Skeletal muscle cell (primary cell): ENCODE results near the gene PTK6.
"Not testable (repeated sequence)": the region's sequence is repeated elsewhere in the genome, so short reads cannot be mapped to it uniquely, and the experiment has no call there.

ENCODE experiments used
- DNase-seq: peaks from one replicate; pipeline ENCODE4 v3.0.0-alpha.2; 2010; ENCODE audit warnings: low read depth
- H3K4me3 ChIP-seq: 2 replicates; pipeline ENCODE4 v1.5.1; 2011; ENCODE audit warnings: low read depth, mild to moderate bottlenecking, control low read depth, low read length, moderate library complexity

The PTK6 gene

GRCh38 chr20:63559485-63560332, 22.5 kb upstream of the PTK6 start:
- not testable (repeated sequence) for DNase-seq

GRCh38 chr20:63558804-63559484, 21.8 kb upstream of the PTK6 start:
- DNase-seq, result no peak
- no peak overlapping the region for H3K4me3 ChIP-seq

More at GRCh38 chr20:63559485-63560332, 22.5 kb upstream of the PTK6 start:
- H3K4me3 ChIP-seq, result not testable (repeated sequence)

GRCh38 chr20:63557481-63557891, 20.3 kb upstream of the PTK6 start:
- no peak for DNase-seq
- no peak overlapping the region for H3K4me3 ChIP-seq

- no peak overlapping the region for H3K4me3 ChIP-seq
- DNase-seq, result no peak
Measured at GRCh38 chr20:63556873-63557478, 19.8 kb upstream of the PTK6 start.

GRCh38 chr20:63555661-63556381, 18.6 kb upstream of the PTK6 start:
- no peak for DNase-seq
- no peak overlapping the region for H3K4me3 ChIP-seq

GRCh38 chr20:63554361-63555278, 17.4 kb upstream of the PTK6 start:
- DNase-seq, result no peak
- peak overlapping the region; percentile 69 for H3K4me3 ChIP-seq

- H3K4me3 ChIP-seq, result peak within 1 kb of the TSS; percentile 69
- DNase-seq, result no peak
Measured at GRCh38 chr20:63553933-63554290, 16.7 kb upstream of the PTK6 start, which contains the start of gene FNDC11. Gene FNDC11, plus strand, starts transcription at chr20:63554159. Its CDS starts 1,505 bp downstream, at chr20:63555664.

GRCh38 chr20:63553251-63553932, 16.2 kb upstream of the PTK6 start:
- DNase-seq, result peak; percentile 39
- H3K4me3 ChIP-seq, result peak overlapping the region; percentile 69

GRCh38 chr20:63552481-63553249, 15.5 kb upstream of the PTK6 start:
- no peak for DNase-seq
- no peak overlapping the region for H3K4me3 ChIP-seq

- DNase-seq, result no peak
- H3K4me3 ChIP-seq, result no peak overlapping the region
Measured at GRCh38 chr20:63551068-63551467, 13.9 kb upstream of the PTK6 start.

- no peak overlapping the region for H3K4me3 ChIP-seq
- DNase-seq, result no peak
Measured at GRCh38 chr20:63549679-63550282, 12.6 kb upstream of the PTK6 start.

- DNase-seq, result no peak
- H3K4me3 ChIP-seq, result no peak overlapping the region
Measured at GRCh38 chr20:63549019-63549418, 11.8 kb upstream of the PTK6 start.

GRCh38 chr20:63548542-63548941, 11.4 kb upstream of the PTK6 start:
- H3K4me3 ChIP-seq, result no peak overlapping the region
- no peak for DNase-seq

GRCh38 chr20:63547725-63548480, 10.7 kb upstream of the PTK6 start, which contains the start of gene SRMS:
Gene SRMS, minus strand, starts transcription at chr20:63547749. Its CDS starts 286 bp downstream, at chr20:63547463.
- no peak within 1 kb of the TSS for H3K4me3 ChIP-seq
- DNase-seq, result no peak

GRCh38 chr20:63546956-63547724, 10.0 kb upstream of the PTK6 start:
- no peak for DNase-seq
- H3K4me3 ChIP-seq, result no peak overlapping the region
